NCI-H526 (cell line): Measurements from ENCODE around the gene ERBB4.
A peak's percentile ranks its signal among the peaks of the same experiment; 100 is the strongest.
"Not testable (repeated sequence)": the region's sequence is repeated elsewhere in the genome, so short reads cannot be mapped to it uniquely, and the experiment has no call there.

Experiments
- DNase-seq, 2 experiments: peaks; one replicate each; lab custom pipeline; 2025; lab: John Stamatoyannopoulos, UW

ERBB4 gene

DNA sequence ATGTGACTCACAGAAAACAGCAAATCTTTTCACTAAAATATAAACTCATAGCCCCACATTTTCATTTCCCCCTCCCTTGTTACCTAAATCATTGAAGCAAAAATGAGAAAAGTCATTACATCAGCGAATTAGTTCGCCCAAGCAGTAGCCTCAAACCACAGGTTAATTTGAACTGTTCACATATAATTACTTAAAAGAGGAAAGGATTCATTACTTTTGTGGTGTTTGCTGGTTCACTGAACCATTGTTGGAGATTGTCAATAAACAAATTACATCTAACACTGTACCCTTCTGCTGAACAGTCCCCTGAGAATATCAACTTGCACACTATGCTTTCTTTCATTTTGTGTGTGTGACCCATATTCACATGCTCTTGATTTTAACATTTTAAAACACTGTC lies 238.7 kb downstream of the ERBB4 start:
- DNase-seq = peak in 1 of 2 experiments; percentile 23

- no peak for DNase-seq
These were observed 239.3 kb downstream of the ERBB4 start for GRCh38 chr2:212299333-212299732.

GRCh38 chr2:212295571-212295970 lies 243.0 kb downstream of the ERBB4 start:
- no peak for DNase-seq

- DNase-seq = peak in 1 of 2 experiments; percentile 24
These were observed 243.8 kb downstream of the ERBB4 start for GRCh38 chr2:212294816-212295215.

DNA sequence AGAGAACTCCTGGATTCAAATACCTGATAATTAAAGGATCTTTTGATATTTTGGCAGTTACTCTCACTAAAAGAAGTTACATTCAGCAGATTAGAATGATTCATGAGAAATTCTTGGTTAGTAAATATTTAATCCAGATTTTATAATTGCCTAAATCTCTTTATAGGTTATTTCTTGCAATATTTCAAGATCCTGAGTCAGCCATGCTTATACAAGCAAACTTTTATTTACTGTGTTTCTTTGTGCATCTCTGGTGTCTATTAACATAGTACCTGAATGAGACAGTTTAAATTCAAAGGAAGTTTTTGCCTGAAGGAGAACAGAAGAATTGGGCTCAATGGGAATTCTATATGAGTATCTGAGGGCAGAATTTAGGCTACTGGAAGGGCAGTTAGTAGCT lies 249.3 kb downstream of the ERBB4 start:
- no peak for DNase-seq

DNA sequence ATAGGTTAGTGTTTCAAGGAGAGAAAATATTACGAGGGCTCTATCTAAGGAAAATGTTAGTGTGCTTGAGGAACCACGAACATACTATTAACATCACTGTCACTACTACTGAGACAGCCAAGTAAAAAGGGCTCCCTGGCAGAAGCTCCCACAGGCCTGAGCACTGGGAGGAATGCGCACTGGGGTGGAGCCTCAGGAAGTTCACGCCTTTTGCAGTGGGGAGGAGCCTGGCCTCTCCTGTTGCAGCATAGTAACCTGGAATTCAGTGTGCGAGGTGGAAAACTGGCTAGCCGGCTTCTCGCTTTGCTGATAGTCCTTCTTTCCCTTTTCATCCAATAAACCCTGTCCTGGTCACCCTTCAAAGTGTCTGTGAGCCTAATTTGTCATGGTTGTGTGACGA lies 250.3 kb downstream of the ERBB4 start:
- DNase-seq = no peak

DNA sequence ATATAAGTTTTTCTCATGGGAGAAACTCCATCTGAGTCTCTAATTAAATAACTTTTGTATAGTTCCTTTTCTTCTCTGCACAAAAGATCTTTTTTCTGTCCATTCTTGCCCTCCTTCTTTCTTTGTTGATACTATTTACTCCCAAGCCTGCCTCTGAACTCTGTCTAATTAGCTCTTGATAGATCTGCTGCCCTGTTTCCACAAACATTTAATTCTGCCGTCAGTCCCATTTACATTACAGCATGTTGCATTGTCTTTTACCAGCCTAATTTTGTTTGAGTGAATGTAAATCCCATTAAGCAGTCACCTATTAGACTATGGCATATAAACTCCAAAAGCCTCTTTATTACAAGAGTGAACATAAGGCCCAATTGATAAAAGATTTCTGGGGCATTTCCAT lies 254.4 kb downstream of the ERBB4 start:
- DNase-seq = no peak

DNA sequence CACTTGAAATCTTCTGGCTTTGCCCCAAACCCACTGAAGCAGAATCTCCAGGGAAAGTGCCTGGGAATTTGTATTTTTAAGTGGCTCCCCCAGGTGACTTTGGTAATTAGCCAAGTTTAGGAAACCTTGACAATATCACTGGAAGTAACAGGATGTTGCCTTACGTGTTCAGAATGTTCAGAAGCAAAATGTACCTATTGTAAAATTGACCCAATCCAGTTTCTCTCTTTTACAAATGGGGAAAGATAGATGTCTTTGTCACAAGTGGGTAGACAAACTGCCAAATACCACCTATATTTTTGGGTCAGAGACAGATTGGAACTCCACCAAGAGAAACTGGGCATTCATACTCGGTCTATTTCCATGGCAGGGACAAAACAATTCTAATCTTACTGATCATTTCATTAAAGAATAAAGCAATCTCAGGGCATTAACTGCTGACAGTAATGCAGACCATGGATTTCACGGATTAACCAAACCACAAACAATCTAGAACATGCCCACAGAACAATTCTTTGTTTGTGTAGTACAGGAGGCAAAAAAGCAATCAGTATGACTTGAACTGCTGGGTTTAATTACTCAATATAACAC lies 255.8 kb downstream of the ERBB4 start:
- no peak for DNase-seq

DNA sequence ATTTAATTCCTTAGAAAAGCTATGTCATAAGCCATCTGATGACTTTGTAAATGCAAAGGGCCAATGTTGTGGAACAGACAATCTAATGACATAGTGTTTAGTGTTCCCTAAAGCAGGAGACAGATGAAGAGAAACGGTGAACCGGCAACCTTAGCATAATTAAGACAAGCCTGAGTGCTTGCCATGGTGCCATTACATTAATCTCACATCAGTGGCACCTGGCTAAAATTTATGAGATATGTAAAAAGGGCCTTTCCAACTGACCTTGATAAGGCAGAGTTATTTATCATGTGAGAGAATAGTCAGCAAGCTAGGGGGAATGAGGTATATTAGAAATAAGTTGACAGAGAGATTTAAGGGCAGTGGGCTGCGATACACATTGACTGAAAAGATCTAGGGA lies 261.8 kb downstream of the ERBB4 start:
- DNase-seq = peak; percentile 52 to 67

DNA sequence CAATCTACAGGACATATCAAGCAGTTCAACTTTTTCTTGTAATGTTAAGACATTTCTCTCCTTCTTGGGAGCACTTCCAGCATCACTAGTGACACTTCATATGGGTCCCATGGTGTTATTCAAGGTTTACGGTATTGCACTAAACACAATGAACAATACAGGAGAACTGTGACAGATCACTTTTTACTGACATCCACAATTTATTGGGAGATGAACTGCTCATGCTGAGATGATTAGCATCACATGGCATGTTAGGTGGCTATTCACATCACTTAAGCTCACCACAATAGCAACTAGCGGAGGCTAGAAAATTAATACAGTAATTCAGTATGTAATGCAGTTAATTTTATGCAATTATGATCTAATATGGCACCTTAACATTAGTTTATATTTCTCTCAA lies 264.4 kb downstream of the ERBB4 start:
- no peak for DNase-seq

DNA sequence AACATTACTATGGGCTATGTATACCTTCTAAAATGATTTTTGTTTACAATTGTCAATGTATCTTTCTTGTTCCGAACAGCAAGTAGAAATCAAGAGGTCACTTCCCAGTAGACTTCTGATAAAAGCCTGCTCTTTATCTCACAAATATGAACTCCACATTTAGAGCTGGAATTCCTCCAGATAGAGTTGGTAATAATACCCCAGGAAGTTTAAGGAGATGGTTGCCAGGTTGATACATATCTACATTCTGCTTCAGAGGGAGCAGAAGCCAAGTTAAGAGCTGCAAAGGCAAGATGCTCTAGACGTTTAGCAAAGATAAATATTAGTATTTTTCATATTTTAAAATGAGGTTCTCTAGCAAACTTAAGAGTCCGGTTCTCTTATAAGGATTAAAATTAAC lies 267.0 kb downstream of the ERBB4 start:
- DNase-seq = no peak

DNA sequence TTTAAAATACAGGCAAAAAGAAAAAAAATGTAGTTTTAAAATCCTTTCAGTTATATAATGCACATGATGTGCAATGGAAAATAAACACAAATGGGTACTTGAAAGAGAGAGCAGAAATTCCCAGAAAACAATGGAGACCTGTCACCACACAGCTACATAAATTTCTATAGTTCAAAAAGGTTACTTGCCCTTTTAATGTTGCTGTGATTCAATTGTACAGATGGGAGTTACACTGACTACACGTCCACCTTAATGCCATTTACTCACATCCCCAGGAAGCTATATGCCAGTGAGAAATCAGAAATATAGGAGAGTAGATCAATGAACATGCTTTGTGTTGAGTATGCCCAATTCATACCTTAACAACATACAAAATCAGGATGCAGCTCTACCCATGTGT lies 269.6 kb downstream of the ERBB4 start:
- no peak for DNase-seq

DNA sequence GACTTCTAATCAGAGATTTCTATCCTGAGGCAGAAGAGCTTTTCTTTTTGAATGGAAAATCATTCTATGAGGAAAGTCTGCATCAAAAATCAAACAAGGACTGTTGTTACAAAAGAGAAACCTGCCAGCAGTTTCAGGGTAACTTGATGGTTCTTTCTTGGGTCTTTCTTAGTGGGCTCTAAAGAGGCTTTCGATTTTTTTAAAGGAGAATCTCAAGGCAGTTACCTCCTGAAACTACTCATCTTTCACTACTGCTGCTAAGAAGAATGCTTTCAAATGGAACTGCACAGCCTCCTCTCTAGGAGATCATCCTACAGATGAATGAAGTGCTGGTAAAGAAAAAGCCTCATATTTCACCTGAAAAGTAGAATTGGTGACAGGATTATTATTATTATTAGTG lies 272.3 kb downstream of the ERBB4 start:
- no peak for DNase-seq

DNA sequence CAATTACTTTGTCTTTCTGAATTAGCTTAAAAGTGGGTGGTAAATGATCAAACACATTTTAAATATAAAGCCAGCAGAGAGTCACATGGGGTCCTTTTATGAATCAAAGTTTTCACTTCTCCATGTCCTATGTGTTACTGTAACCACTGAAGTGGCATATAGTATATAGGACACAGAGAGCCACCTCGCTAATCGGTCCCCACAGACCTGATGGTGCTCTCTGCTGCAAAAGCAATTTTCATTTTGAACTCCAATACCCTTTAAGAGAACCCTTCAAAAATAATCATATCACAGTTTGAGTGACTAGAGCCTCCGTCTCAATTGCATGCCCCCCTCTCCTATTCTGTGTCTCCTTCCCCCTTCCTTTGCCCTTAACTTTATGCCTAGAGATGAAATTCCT lies 272.8 kb downstream of the ERBB4 start:
- no peak for DNase-seq

DNA sequence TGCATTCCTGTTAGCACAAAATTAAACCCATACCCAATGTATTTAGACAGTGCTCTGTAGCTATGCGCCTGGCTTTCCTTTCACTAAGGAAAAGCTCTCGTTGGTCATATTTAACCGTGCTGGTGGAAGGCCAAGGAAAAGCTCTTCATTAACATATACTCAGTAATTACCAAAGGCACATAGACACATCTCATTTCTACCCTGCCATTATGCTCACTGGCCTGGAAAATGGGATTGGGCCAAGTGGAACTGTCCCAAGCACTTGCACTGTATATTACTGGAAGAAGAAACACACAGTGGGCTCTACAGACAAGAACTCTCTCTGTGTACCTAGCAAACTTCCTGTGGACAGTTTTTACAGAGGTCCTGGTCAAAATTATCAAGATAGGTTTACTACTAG lies 274.4 kb downstream of the ERBB4 start:
- DNase-seq = no peak

DNA sequence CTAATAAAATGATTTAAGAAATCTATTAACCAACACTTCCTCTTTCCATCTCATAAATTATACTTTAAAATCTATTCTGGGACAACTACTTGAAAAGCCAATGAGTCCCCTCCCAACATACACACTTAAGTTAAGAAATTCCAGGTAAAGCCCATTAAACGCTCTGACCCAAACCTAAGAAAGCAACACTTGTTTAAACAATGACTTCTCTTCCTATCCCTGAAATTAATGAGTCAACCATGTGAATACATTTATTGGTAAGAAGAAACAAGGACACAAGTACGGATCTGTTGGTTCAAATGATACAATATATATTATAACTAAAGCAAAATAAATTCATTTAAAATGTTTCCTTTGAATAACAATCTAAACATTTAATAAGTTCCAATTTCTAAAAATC lies 279.4 kb downstream of the ERBB4 start:
- no peak for DNase-seq

GRCh38 chr2:212254339-212254738 lies 284.3 kb downstream of the ERBB4 start:
- peak; percentile 38 to 66 for DNase-seq

DNA sequence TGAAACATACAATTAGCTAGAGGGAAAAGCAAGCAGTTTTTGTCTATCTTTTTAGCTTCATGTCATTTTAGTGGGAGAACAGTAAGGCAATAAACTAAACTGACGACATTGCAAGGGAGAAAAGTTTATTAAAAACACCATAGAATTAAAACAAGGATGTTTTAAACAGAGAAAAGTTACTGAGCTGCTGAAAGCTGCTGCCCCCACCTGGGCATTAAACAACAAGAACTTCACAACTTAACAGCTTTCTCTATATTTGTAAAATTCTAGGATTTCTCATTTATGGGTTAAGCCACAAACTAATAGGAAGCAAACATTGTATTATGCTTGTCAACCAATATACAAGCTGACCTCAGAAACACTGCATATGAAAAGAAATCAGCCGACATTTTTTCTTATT lies 289.2 kb downstream of the ERBB4 start:
- no peak for DNase-seq

DNA sequence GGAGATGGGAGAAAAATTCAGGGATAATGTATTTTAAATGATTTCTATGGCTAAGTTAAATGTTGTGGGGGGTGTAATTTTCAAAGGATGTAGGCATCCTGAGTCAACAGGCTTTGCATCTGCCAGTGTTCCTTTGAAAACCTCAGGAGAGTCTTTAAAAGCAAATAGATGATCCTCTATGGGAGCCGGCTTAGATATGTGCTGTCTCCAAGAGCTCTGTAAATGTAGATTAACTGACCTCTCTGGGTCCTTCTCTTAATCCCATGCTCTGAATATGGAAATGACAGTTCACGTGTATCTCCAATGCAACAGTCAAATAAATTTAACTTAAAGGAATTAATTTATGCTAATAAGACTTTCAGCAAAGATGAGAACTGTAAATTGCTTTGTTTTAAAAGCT lies 292.7 kb downstream of the ERBB4 start:
- DNase-seq = no peak

GRCh38 chr2:212242724-212243123 lies 295.9 kb downstream of the ERBB4 start:
- no peak for DNase-seq

DNA sequence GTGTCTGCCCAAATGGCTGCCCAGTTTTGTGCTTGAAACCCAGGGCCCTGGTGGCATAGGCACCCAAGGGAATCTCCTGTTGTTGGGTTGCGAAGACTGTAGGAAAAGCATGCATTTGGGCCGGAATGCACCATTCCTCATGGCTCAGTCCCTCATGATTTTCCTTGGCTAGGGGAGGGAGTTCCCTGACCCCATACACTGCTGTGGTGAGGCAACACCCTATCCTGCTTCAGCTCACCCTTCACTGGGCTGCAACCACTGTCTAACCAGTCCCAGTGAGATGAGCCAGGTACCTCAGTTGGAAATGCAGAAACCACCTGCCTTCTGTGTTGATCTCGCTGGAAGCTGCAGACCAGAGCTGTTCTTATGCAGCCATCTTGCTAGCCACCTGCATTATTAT lies 300.4 kb downstream of the ERBB4 start:
- DNase-seq = not testable (repeated sequence)

- no peak for DNase-seq
These were observed 301.1 kb downstream of the ERBB4 start for GRCh38 chr2:212237350-212238095.

DNA sequence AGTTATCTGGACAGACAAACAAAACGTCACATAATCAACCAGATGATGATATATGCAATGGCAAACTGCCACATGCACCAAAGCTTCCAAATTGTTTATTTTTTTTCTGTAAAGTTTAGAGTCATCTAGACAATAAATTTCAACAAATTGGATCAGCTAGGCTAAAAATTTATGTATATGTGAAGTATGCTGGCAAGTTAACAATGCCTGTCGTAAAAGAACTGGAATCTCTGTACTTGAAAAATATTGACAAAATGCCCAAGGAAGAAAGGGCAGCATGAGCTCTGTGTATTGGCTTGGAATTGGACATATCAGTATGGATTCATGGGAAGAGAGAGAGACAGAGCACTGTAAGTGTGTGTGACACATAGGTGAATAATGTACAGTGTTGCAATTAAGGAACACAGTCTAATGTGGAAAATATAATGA lies 309.8 kb downstream of the ERBB4 start:
- no peak for DNase-seq

- DNase-seq = no peak
These were observed 310.8 kb downstream of the ERBB4 start for GRCh38 chr2:212227755-212228154.
